Stimulated activated CD4-positive, alpha-beta T cell treated with anti-CD3 and anti-CD28 coated beads, Interleukin-15, amount 100 ng/mL, for 24 hours (primary cell): ENCODE data around the gene SKP1.
A peak's percentile ranks its signal among the peaks of the same experiment; 100 is the strongest.

Source experiments
- DNase-seq: peaks from one replicate; pipeline ENCODE4 v3.0.0-alpha.2; 2020

SKP1 gene

GRCh38 chr5:134107779-134108178 lies 69.0 kb downstream of the SKP1 start:
- no peak for DNase-seq

- DNase-seq, result no peak
Measured at GRCh38 chr5:134106991-134107701, 69.6 kb downstream of the SKP1 start.

GRCh38 chr5:134103998-134104654 lies 72.6 kb downstream of the SKP1 start:
- peak; percentile 60 for DNase-seq

GRCh38 chr5:134103397-134103796 lies 73.4 kb downstream of the SKP1 start:
- peak; percentile 52 for DNase-seq

- DNase-seq, result peak; percentile 78
Measured at GRCh38 chr5:134101686-134102439, 74.9 kb downstream of the SKP1 start.

- DNase-seq, result peak; percentile 90
Measured at GRCh38 chr5:134100283-134101091, 76.3 kb downstream of the SKP1 start.

GRCh38 chr5:134099939-134100282 lies 76.8 kb downstream of the SKP1 start:
- no peak for DNase-seq

- no peak for DNase-seq
Measured at GRCh38 chr5:134099288-134099872, 77.4 kb downstream of the SKP1 start.
